B cell (primary cell): Measurements from ENCODE around the gene DIAPH1. TPM values are rescaled to one million over a fixed set of nuclear protein-coding genes. Genes with fewer than 3 reads are reported as not detected.

Source experiments
- ATAC-seq: fragments of 200-7000 bp; cut with Tn5 transposase; one replicate; pipeline ENCODE4 v1.10.0; 2021; ENCODE audit warnings: low read depth, mild to moderate bottlenecking, moderate number of reproducible peaks, moderate library complexity
- CTCF ChIA-PET: fragments of 350-600 bp; sonication (Branson Sonifier 250); formaldehyde crosslinking; loops from one replicate; lab custom pipeline; 2021; ENCODE audit warnings: antibody characterized with exemption, inconsistent platforms; lab: Charles Lee
- POLR2A ChIA-PET: fragments of 350-600 bp; sonication (Branson Sonifier 250); formaldehyde crosslinking; loops from one replicate; lab custom pipeline; 2021; ENCODE audit warnings: antibody characterized with exemption; lab: Charles Lee
- DNase-seq: peaks from one replicate; pipeline ENCODE4 v3.0.0; 2013
- H2AFZ ChIP-seq: 2 replicates; pipeline ENCODE4 v1.6.1; 2012; ENCODE audit warnings: mild to moderate bottlenecking, low read depth, low read length; ENCODE audit not compliant: insufficient read depth, poor library complexity, severe bottlenecking
- H3K27ac ChIP-seq, 2 donors: 1 replicate in 1 of 2; 2 replicates in 1 of 2; pipeline ENCODE4 v1.5.1; 2012 to 2013; ENCODE audit warnings: low read length in 2 of 2, mild to moderate bottlenecking in 2 of 2, moderate library complexity in 1 of 2
- H3K27me3 ChIP-seq, 4 experiments: fragments of 200-600 bp in 1 of 4; sonication (generic) in 1 of 4; replicated peaks in 1 of 4; 1 replicate in 2 of 4; 2 replicates in 2 of 4; pipeline versions ENCODE4 v1.6.1 to v1.7.0; 2013 to 2016; ENCODE audit warnings: low read length in 3 of 4, mild to moderate bottlenecking in 2 of 4, mixed read lengths in 1 of 4, moderate library complexity in 1 of 4; ENCODE audit not compliant: insufficient read depth in 4 of 4, control insufficient read depth in 3 of 4; ENCODE audit errors: control extremely low read depth in 1 of 4
- H3K36me3 ChIP-seq, 2 experiments: replicated peaks in 1 of 2; 1 replicate in 1 of 2; 2 replicates in 1 of 2; pipeline versions ENCODE4 v1.6.1 to v1.7.1; 2013; ENCODE audit warnings: low read length in 1 of 2; ENCODE audit not compliant: insufficient read depth in 2 of 2, control insufficient read depth in 1 of 2; ENCODE audit errors: control extremely low read depth in 1 of 2, extremely low read depth in 1 of 2
- H3K4me1 ChIP-seq, 2 donors: fragments of 200-600 bp in 1 of 2; sonication (generic) in 1 of 2; 1 replicate in 1 of 2; 2 replicates in 1 of 2; pipeline versions ENCODE4 v1.5.1 to v1.6.1; 2013 to 2017; ENCODE audit warnings: low read length in 2 of 2; ENCODE audit not compliant: control insufficient read depth in 2 of 2, insufficient read depth in 2 of 2
- H3K4me2 ChIP-seq: replicated peaks from 2 replicates; pipeline ENCODE3; 2012; ENCODE audit warnings: mild to moderate bottlenecking, low read depth, low read length; ENCODE audit not compliant: poor library complexity, severe bottlenecking
- H3K4me3 ChIP-seq, 5 experiments: fragments of 200-600 bp in 1 of 5; sonication (generic) in 1 of 5; 1 replicate in 3 of 5; 2 replicates in 2 of 5; pipeline versions ENCODE4 v1.5.1 to v1.7.0; 2011 to 2016; ENCODE audit warnings: low read length in 4 of 5, mild to moderate bottlenecking in 4 of 5, low read depth in 2 of 5, control low read depth in 1 of 5, moderate library complexity in 1 of 5; ENCODE audit not compliant: insufficient read depth in 1 of 5; ENCODE audit errors: control extremely low read depth in 1 of 5, extremely low read depth in 1 of 5
- H3K79me2 ChIP-seq: fragments of 200-600 bp; sonication (generic); one replicate; pipeline ENCODE4 v1.6.0; 2016; ENCODE audit warnings: low read length; ENCODE audit not compliant: control insufficient read depth, insufficient read depth
- H3K9ac ChIP-seq: fragments of 200-600 bp; sonication (generic); 2 replicates; pipeline ENCODE4 v1.6.1; 2017; ENCODE audit warnings: mild to moderate bottlenecking, low read length, moderate library complexity
- H3K9me3 ChIP-seq, 3 donors: one replicate each; pipeline versions ENCODE4 v1.6.1 to v1.7.1; 2013; ENCODE audit warnings: low read length in 2 of 3; ENCODE audit not compliant: control insufficient read depth in 2 of 3, insufficient read depth in 1 of 3; ENCODE audit errors: control extremely low read depth in 1 of 3
- H4K20me1 ChIP-seq: 2 replicates; pipeline ENCODE4 v1.6.0; 2012; ENCODE audit warnings: mild to moderate bottlenecking, low read length; ENCODE audit not compliant: insufficient read depth, control insufficient read depth, poor library complexity, severe bottlenecking
- H3K27ac Mint-ChIP-seq: one replicate; pipeline ENCODE4 v1.8.0; 2021; ENCODE audit warnings: mixed read lengths
- H3K27me3 Mint-ChIP-seq: one replicate; pipeline ENCODE4 v1.8.0; 2021; ENCODE audit warnings: mixed read lengths
- H3K4me1 Mint-ChIP-seq: one replicate; pipeline ENCODE4 v1.8.0; 2021; ENCODE audit warnings: mixed read lengths
- H3K4me3 Mint-ChIP-seq: one replicate; pipeline ENCODE4 v1.8.0; 2021; ENCODE audit warnings: mixed read lengths
- H3K9me3 Mint-ChIP-seq: one replicate; pipeline ENCODE4 v1.8.0; 2022; ENCODE audit warnings: mixed read lengths; ENCODE audit not compliant: insufficient read depth
- CTCF ChIP-seq: fragments of 200-600 bp; IDR thresholded peaks from one replicate; pipeline ENCODE4 v1.8.0; 2022; ENCODE audit warnings: antibody characterized with exemption, mild to moderate bottlenecking
- EZH2 ChIP-seq: IDR thresholded peaks from 2 replicates; pipeline ENCODE4 v1.6.1; 2012; ENCODE audit warnings: borderline replicate concordance, low read depth, mild to moderate bottlenecking, moderate library complexity, low read length; ENCODE audit not compliant: insufficient read depth, poor library complexity, severe bottlenecking
- WGBS: methylation state at CpG from one replicate; pipeline ENCODE4 v1.1.5; 2013; ENCODE audit warnings: missing lambda C conversion rate; ENCODE audit not compliant: insufficient coverage; 5-methylcytosine and 5-hydroxymethylcytosine counted together
- intact Hi-C: fragments of 100-400 bp; cut with micrococcal nuclease; formaldehyde crosslinking; loops from one replicate; pipeline ENCODE4 v1.10.0; 2022
- polyA plus RNA-seq: library from polyadenylated mRNA; depleted of rRNA; stranded (reverse); fragments of >200 nt; gene quantifications from 2 replicates; pipeline ENCODE4 v1.2.3, GENCODE V29; 2012
- total RNA-seq, 2 donors: library from RNA; stranded (reverse); fragments of 120-200 nt in 1 of 2; gene quantifications; 1 replicate in 1 of 2; 2 replicates in 1 of 2; pipeline versions ENCODE4 v1.2.3 to v1.2.4, GENCODE V29; 2013 to 2022

The DIAPH1 gene
- total and polyA plus RNA-seq, 2 donors (not counting 1 experiment from before 2014, with no cell fraction given): 59.7 to 113 TPM

- CTCF ChIA-PET: interaction anchor here (0.7 to 28.1 kb wide), 6 partner anchors 8 to 51 kb away, joined by 3 to 760 read pairs (median 6); partner anchors contain the start of gene DIAPH1
- intact Hi-C loops: no loop called here
- H3K9me3 Mint-ChIP-seq: no peaks in the 10 kb centered on the region
- DNase-seq: no peak
- no peaks in the 10 kb centered on the region for H3K27me3 Mint-ChIP-seq
- TF ChIP-seq EZH2 (no peak), CTCF (no peak)
- H3K27ac ChIP-seq: peak overlapping the region in 1 of 2 donors; percentile 84
- peaks cover 0 to 2% of the 10 kb centered on the region in 2 experiments for H3K36me3 ChIP-seq
- no peak overlapping the region for H3K9ac ChIP-seq
- H3K4me3 Mint-ChIP-seq: no peak overlapping the region
- no peak overlapping the region for H3K4me2 ChIP-seq
- H3K27ac Mint-ChIP-seq: no peak overlapping the region
- POLR2A ChIA-PET: no interaction called here
- peaks cover 89% of the 10 kb centered on the region for H3K79me2 ChIP-seq
- H3K4me1 ChIP-seq: peaks cover 43 to 70% of the 10 kb centered on the region in 2 donors
- H3K4me3 ChIP-seq: no peak overlapping the region
- WGBS: no CpG with 5 or more reads among the region's 3 CpGs
- ATAC-seq: no peak
- peaks cover 6% of the 10 kb centered on the region for H4K20me1 ChIP-seq
- no peaks in the 10 kb centered on the region for H3K9me3 ChIP-seq
- peaks cover 71% of the 10 kb centered on the region for H3K4me1 Mint-ChIP-seq
- H3K27me3 ChIP-seq: no peaks in the 10 kb centered on the region
- no peak overlapping the region for H2AFZ ChIP-seq
Observed at GRCh38 chr5:141609044-141609443, 9.8 kb downstream of the DIAPH1 start.

- TF ChIP-seq EZH2: no peak
- TF ChIP-seq CTCF: no peak
- H3K9me3 Mint-ChIP-seq: no peaks in the 10 kb centered on the region
- Histone ChIP-seq H3K9me3 (no peaks in the 10 kb centered on the region), H3K79me2 (peaks cover 89% of the 10 kb centered on the region), H3K27ac (peak overlapping the region; percentile 33 to 84), H3K9ac (no peak overlapping the region), H3K27me3 (no peaks in the 10 kb centered on the region), H3K4me1 (peaks cover 44 to 71% of the 10 kb centered on the region in 2 donors), H3K36me3 (peaks cover 0 to 2% of the 10 kb centered on the region in 2 experiments), H3K4me3 (no peak overlapping the region), H2AFZ (no peak overlapping the region), H3K4me2 (peak overlapping the region; percentile 1), H4K20me1 (peaks cover 6% of the 10 kb centered on the region)
- intact Hi-C loops: no loop called here
- ChIA-PET CTCF (interaction anchor here (0.6 to 28.1 kb wide), 9 partner anchors 8 to 51 kb away, joined by 3 to 760 read pairs (median 5); partner anchors contain the start of genes DIAPH1, HDAC3 and RELL2), POLR2A (interaction anchor here (1.3 kb wide), 1 partner anchor 8 kb away, joined by 3 read pairs; no protein-coding TSS in a partner anchor)
- no peak overlapping the region for H3K4me3 Mint-ChIP-seq
- no peaks in the 10 kb centered on the region for H3K27me3 Mint-ChIP-seq
- no peak for DNase-seq
- H3K27ac Mint-ChIP-seq: peak overlapping the region; percentile 75
- WGBS: no CpG with 5 or more reads among the region's 1 CpG
- no peak for ATAC-seq
- peaks cover 72% of the 10 kb centered on the region for H3K4me1 Mint-ChIP-seq
Observed at GRCh38 chr5:141608557-141608956, 10.2 kb downstream of the DIAPH1 start.
